HG03196 (cell line): ENCODE results near the gene ACE.

Experiments
- ATAC-seq: cut with Tn5 transposase; IDR thresholded peaks from one replicate; pipeline ENCODE4 v1.9.1; 2021; ENCODE audit not compliant: unreplicated experiment

The ACE gene

DNA sequence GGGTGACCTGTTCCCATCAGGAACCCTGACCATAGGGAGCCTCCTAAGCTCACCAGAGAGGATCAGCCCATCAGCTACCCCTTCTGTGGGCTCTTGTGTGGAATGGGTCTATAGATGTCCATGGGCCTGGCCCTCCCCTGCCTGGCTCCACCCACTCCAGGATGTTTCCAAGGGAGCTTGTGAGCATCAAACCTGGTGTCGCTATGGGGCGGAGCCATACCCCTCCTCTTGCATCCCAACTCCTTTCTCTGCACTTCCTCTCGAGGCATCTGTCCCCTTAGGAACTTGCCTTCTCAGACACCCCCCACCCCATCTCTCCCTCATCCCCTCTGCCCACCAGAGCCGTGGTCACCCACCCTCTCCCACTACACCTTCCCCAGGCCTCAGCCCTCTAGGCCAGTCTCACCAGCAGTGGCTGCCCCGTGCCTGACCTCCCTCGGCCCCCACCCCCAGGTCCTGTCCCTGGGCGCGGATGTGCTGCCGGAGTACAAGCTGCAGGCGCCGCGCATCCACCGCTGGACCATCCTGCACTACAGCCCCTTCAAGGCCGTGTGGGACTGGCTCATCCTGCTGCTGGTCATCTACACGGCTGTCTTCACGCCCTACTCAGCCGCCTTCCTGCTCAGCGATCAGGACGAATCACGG lies 56.7 kb downstream of the ACE start:
- no peak for ATAC-seq

DNA sequence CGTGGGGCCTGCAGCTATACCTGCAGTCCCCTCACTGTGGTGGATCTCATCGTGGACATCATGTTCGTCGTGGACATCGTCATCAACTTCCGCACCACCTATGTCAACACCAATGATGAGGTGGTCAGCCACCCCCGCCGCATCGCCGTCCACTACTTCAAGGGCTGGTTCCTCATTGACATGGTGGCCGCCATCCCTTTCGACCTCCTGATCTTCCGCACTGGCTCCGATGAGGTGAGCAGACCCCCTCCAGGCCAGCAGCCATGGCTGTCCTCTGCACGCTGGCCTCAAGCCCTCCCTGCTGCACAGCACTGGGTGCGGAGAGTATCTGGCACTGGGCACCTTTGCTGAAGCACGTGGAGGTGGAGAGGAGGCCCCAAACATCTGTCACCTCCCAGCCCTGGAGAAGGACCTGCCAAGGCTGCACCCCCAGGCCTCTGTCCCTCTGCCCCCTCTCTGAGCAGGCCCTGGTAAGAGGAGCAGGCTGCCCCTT lies 57.3 kb downstream of the ACE start:
- no peak for ATAC-seq

DNA sequence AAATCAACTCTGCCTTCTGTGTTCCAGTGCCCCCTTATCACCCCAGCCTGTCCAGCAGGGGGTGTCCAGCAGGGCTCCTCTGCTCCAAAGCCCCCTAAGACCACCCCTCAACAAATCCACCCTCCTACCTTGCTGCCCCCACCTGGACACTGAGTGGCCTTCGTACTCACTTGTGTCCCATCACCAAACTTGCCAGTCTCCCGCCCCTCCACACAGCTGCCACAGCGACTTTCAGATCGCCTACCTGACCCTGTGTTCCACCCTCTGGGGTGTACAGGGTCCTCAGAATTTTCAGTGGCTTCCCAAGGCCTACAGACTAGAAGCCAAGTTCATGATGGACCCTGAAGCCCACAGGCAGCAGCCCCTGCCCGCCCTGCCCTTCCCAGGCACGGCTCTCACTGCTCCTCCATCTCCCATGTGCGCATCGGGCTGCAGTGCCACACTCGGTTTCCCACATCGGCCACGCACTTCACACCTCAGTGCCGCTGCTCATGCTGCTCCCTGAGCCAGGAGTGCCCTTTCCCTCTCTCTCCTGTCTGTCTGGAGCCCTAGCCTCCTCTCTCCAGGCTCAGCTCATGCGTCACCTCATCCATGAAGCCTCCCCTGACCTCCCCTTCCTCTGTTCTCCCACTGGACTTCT lies 58.1 kb downstream of the ACE start:
- ATAC-seq, result no peak

DNA sequence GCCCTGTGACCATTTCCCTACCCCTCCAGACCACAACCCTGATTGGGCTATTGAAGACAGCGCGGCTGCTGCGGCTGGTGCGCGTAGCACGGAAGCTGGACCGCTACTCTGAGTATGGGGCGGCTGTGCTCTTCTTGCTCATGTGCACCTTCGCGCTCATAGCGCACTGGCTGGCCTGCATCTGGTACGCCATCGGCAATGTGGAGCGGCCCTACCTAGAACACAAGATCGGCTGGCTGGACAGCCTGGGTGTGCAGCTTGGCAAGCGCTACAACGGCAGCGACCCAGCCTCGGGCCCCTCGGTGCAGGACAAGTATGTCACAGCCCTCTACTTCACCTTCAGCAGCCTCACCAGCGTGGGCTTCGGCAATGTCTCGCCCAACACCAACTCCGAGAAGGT lies 58.8 kb downstream of the ACE start:
- ATAC-seq, result no peak

DNA sequence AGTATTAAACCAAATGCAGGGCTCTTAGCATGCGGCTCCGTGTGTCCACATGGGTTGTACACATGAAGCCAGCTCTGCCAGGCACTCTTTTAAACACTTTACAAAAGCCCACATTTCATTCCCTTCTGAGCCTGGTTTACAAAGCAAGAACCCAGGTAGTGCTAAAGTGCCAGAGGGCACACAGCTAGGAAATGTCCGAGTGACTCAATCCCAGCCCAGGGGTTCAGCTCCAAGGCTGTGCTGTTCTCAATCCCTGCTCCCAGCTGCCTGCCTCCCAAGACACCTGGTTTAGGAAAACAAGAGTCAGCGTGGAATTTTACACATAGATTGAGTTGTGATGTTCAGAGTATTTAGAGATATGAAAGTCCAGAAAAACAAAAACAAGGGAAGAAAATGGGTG lies 60.1 kb downstream of the ACE start:
- no peak for ATAC-seq

DNA sequence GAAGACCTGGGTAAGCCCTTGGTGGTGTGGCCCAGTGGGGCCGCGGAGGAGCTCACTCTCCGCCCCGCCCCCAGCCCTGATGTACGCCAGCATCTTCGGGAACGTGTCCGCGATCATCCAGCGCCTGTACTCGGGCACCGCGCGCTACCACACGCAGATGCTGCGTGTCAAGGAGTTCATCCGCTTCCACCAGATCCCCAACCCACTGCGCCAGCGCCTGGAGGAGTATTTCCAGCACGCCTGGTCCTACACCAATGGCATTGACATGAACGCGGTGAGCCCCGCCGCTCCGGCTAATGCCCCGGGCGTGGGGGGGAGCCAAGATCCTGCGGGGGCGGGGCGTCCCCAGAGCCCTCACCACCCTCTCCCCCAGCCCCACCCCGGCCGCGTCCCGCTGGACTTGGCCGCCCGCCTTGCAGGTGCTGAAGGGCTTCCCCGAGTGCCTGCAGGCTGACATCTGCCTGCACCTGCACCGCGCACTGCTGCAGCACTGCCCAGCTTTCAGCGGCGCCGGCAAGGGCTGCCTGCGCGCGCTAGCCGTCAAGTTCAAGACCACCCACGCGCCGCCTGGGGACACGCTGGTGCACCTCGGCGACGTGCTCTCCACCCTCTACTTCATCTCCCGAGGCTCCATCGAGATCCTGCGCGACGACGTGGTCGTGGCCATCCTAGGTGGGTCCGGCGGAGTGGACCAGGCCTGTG lies 61.3 kb downstream of the ACE start:
- no peak for ATAC-seq

DNA sequence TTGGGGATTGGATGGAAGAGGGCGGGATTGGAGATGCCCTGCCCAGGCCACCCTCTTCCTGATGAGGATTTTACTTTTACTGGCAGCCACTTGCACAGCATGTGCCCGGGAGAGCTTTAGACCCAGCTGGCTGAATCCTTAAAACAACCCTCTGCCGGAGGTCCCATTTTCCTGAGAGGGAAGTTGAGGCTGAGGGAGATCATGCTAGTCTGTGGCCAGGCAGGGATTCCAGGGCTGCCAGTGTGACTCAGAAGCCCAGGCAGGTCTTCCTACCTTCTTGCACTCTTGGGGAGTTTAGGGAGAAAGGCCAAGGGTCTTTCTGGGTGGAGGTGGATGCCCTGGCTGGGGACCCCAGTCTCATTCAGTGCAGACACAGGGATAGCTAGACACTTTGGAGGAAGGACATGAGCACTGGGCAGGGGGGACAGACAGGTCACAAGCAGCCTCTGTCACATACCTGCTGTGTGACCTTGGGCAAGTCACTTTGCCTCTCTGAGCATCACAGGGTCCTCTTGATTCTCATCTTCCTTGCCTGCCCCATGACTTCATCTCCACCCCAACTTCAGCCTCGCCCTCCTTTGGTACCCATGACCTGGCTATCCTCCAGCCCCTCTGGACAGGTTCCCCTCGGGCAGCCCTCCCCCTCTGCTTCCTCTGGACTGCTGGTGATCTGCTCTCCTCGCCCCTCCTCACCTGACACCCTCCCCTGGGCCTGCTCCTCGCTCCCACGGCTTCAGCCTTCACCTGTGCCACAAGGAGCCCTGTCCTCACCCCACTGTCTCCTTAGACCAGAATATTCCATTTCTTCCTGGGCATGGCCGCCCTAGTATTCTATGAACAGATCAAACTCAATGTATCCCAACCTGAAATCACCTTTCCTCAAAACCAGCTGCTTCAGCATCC lies 62.1 kb downstream of the ACE start:
- ATAC-seq, result no peak

DNA sequence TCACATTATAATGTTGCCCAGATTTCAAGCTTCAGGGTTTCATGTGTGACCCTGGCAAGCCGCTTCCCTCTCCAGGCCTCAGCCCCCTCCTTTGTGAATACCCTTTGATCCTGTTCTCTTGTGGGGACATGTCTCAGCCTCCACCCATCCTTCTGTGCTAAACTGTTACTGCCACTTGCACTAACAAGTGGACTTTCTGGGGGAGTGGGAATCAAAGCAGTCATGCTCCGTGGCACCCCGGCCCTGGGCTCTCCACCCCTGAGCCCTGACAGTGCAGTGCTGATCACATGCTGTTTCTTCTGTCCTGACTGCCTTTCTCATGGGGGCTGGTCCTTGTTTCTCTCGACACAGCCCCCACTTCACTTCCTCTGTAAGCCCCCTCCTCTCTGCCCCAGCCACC lies 63.7 kb downstream of the ACE start:
- no peak for ATAC-seq

DNA sequence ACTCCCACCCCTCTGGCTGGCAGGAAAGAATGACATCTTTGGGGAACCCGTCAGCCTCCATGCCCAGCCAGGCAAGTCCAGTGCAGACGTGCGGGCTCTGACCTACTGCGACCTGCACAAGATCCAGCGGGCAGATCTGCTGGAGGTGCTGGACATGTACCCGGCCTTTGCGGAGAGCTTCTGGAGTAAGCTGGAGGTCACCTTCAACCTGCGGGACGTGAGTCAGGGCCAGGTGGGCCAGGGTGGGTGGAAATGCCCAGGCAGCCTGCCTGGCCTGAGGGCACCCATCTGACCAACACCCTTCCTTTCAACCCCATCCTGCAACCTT lies 65.3 kb downstream of the ACE start:
- no peak for ATAC-seq

DNA sequence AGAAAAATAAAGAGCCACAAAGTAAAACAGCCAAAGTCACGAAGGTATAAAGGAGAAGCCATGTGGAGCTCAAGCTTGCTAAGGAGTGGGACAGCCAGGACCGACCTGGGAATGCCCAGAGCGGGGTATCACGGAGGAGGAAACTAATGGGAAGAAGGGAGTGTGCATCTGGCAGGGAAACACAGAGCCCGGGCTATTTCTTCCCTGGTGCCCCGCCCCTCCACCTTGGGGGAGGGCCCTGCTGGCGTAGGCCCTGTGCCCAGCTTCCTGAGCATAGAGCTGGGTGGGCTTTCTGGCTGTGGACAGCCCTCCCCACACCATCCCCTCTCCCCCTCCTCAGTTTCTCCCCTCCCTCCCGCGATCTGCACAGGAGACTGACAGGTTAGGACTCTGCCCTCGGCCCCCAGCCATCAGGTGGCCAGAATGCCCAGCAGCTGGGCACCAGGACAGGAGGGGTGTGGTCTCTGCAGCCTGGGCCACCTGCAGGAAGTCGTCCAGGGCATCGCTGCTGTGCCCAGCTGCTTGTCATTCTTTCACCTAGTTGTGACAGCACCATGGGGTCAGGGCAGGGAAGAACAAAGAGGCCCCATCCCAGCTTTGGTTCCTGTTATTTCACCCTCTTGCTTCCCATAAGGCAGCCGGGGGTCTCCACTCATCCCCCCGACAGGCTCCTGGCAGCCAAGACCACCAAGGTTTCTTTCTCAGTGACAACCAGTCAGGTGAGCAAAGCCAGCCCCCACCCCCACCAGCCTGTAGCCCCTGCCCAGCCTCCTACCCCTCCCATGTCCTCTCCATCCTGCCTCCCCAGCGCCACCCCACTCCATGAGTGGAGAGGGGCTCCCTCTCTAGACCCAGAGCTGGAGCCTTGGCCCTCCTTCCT lies 66.3 kb downstream of the ACE start:
- no peak for ATAC-seq

DNA sequence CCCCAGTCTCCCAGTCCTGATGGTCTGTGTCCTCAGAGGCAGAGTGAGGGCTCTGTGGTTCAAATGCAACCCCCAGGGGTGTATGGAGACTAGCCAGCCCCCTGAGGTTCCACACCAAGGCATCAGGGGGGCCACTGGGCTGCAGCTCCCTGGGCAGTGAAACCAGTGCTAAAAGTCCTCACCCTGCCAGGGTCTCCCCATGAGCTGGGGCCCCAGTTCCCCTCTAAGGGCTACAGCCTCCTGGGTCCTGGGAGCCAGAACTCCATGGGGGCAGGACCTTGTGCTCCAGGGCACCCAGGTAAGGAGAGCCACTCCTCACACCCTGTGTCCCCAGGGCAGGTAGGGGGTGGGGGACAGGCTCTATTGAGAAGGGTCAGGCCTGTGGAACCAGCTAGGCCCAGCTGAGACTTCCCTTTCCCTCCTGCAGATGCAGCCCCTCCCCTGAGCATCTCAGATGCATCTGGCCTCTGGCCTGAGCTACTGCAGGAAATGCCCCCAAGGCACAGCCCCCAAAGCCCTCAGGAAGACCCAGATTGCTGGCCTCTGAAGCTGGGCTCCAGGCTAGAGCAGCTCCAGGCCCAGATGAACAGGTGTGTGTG lies 67.1 kb downstream of the ACE start:
- ATAC-seq, result no peak

DNA sequence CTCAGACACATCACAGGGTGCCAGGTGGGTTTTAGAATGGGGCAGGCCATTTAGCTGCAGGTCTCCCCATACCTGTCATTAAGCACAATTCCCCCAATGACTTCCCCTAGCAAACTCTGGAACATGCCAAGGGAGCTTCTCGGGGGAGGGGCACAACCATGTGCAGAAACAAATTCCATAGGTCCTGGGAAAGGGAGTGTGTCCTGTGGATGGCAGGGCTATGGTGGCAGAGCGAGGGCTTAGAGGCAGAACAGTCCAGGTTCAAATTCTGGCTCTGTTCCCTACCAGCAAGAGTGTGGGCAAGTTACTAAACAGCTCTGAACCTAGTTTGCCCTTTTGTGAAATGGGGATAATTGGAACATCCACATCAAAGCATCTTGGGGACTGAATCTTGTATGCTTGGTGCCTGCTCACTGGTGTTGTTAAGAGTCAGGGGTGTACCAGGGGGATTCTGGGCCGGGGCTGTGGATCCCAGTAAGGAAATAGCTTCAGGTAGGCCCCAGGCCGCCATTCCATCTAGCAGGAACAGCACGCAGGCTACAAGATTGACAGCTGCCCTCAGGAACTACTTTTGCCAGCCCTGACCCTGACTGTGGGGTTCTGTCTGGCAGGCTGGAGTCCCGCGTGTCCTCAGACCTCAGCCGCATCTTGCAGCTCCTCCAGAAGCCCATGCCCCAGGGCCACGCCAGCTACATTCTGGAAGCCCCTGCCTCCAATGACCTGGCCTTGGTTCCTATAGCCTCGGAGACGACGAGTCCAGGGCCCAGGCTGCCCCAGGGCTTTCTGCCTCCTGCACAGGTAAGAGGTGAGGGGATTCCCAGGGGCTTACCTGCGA lies 67.8 kb downstream of the ACE start:
- ATAC-seq, result no peak

DNA sequence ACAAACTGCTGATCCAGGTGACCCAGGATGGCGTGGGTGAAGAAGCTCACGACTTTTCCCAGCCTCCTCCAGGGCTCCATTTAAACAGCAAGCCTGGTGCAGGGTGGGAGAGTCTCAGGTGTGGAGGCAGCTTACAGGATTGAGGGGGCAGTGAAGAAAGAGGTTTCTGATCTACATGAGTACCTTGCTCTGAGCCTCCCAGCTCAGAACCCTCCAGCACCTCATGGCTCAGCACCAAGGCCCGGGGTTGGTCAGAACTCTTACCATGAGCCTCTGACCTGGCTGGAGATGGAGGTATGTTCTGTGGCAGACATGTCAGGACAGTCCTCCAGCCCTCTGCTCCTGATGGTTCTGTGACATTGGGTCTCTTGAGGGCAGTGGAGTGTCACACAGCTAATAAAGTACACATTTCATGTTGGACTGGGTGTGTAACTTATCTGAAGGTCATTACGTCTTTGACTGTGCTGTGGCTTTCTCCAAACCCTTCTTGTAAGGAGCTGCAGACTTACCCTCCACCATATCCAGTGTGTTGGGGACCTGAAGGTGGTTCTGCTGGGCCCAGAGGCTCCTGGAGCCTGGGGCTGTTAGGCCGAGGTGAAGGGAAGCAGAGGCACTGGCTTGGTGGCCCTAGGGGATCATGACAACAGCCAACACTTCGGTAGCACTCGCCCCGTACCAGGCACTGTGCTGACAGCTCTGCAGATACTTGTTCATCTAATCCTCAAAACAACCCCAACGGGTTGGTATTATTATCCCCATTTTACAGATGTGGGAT lies 69.6 kb downstream of the ACE start:
- ATAC-seq, result no peak

DNA sequence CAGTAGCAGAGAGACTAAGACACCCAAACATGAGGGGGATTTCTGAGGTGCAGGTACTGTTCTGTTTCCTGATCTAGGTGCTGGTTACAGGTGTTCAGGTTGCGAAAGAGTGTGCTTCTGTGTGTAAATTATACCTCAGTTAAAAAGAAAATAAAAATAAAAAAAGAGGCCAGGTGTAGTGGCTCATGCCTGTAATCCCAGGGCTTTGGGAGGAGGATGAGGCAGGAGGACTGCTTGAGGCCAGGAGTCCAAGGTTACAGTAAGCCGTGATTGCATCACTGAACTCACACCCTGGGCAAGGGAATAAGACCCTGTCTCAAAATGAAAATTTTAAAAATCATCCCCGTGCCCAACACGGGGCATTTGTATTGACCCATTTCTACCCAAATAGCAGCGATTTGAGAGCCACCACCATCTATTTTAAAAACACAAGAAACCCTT lies 70.2 kb downstream of the ACE start:
- ATAC-seq, result no peak
